Neural progenitor cell (in vitro differentiated cells): Measurements from ENCODE around the gene NCF2.

ENCODE experiments used
- EZH2 ChIP-seq: fragments of 200-600 bp; sonication (generic); IDR thresholded peaks from 2 replicates; pipeline ENCODE4 v1.6.1; 2017; ENCODE audit warnings: antibody characterized with exemption, mild to moderate bottlenecking, moderate library complexity
- EZH2phosphoT487 ChIP-seq: fragments of 200-600 bp; sonication (generic); IDR thresholded peaks from 2 replicates; pipeline ENCODE4 v1.6.1; 2017; ENCODE audit warnings: antibody characterized with exemption
- TF ChIP-seq, protein P1 (sequence below): fragments of 200-600 bp; sonication (generic); IDR thresholded peaks from 2 replicates; pipeline ENCODE4 v1.5.1; 2017; ENCODE audit warnings: antibody characterized with exemption, mild to moderate bottlenecking

DNA sequence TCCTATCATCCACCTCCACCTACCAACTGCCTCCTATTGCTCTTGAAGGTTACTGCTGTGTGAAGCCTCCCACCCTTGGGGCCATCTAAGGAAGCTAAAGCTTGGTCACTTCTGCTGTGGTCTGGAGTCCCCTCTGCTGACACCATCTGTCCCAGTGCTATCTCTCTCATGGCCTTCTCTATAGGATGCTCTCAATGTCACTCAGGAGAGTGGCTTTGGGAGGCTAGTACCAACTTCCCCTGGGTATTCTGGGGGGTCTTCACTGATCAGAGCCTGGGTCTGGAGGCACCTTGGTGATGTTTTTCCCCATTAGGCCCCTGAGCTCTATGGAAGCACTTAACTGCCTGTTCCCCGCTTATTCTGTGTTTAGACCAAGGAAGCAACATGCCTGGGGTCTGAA, 12.3 kb upstream of the NCF2 start:
- TF ChIP-seq, protein P1, sequence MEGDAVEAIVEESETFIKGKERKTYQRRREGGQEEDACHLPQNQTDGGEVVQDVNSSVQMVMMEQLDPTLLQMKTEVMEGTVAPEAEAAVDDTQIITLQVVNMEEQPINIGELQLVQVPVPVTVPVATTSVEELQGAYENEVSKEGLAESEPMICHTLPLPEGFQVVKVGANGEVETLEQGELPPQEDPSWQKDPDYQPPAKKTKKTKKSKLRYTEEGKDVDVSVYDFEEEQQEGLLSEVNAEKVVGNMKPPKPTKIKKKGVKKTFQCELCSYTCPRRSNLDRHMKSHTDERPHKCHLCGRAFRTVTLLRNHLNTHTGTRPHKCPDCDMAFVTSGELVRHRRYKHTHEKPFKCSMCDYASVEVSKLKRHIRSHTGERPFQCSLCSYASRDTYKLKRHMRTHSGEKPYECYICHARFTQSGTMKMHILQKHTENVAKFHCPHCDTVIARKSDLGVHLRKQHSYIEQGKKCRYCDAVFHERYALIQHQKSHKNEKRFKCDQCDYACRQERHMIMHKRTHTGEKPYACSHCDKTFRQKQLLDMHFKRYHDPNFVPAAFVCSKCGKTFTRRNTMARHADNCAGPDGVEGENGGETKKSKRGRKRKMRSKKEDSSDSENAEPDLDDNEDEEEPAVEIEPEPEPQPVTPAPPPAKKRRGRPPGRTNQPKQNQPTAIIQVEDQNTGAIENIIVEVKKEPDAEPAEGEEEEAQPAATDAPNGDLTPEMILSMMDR = no peak
- TF ChIP-seq EZH2 = no peak
- no peak for TF ChIP-seq EZH2phosphoT487
